ENCODE results near the gene BOD1. TPM values are rescaled to one million over a fixed set of nuclear protein-coding genes. Genes with fewer than 3 reads are reported as not detected.

BOD1 gene
- total and polyA plus RNA-seq, 2 donors (not counting 3 experiments of a cell fraction or from before 2014, with no cell fraction given): 57.6 to 62.4 TPM

GRCh38 chr5:173595841-173596240 is 20.6 kb downstream of the BOD1 start:
- dilution Hi-C loops (cut with MboI; ENCODE audit: extremely low pct_ligation_motif_present, low sequenced_read_pairs): no loop called here
- no TSS peak for BruUV-seq (replicated peaks)
- no peaks in the 10 kb centered on the region for H4K20me1 ChIP-seq (replicated peaks; ENCODE audit: control insufficient read depth, extremely low read depth, insufficient read depth, low read length)
- no peak overlapping the region for H2AFZ ChIP-seq (ENCODE audit: low read depth, low read length)
- no peak overlapping the region for H3K27ac ChIP-seq (ENCODE audit: insufficient read depth, low read depth, low read length)
- no peak for DNase-seq (ENCODE audit: low read depth, low spot score)
- ChIA-PET POLR2A (no interaction called here), CTCF (interaction anchor here (1.5 to 1.8 kb wide), 2 partner anchors 14 to 23 kb away, joined by 3 to 6 read pairs; no protein-coding TSS in a partner anchor)
- H3K4me2 ChIP-seq (ENCODE audit: insufficient read depth, low read length): no peak overlapping the region
- H3K4me1 ChIP-seq (ENCODE audit: control insufficient read depth, extremely low read depth, insufficient read depth, low read length): no peaks in the 10 kb centered on the region
- no peak for FAIRE-seq
- intact Hi-C loops (cut with micrococcal nuclease): no loop called here
- H3K4me3 ChIP-seq (replicated peaks in 1 of 3; ENCODE audit: insufficient read depth in 1 of 3, low read depth in 1 of 3, low read length in 3 of 3): no peak overlapping the region
- no peaks in the 10 kb centered on the region for H3K79me2 ChIP-seq (ENCODE audit: control insufficient read depth, insufficient read depth, low read length)
- no peaks in the 10 kb centered on the region for H3K9me1 ChIP-seq (replicated peaks; ENCODE audit: control insufficient read depth, extremely low read depth, insufficient read depth, low read length)
- TF ChIP-seq POLR2A (IDR thresholded peaks at IDR 0.05; ENCODE audit: low read depth, low read length): no peak
- no peak for TF ChIP-seq GATA2 (IDR thresholded peaks at IDR 0.05; ENCODE audit: insufficient read depth, insufficient read length, low read depth, low read length)
- TF ChIP-seq CTCF (IDR thresholded peaks at IDR 0.05; ENCODE audit: extremely low read depth in 1 of 2, insufficient read depth in 1 of 2, low read depth in 1 of 2, low read length in 2 of 2): no peak
- no peak for TF ChIP-seq POLR2AphosphoS5 (IDR thresholded peaks at IDR 0.05; ENCODE audit: insufficient read depth, low read depth, low read length)
- TF ChIP-seq MYC (IDR thresholded peaks at IDR 0.05; ENCODE audit: low read depth, low read length): no peak
- no peak for TF ChIP-seq EZH2 (IDR thresholded peaks at IDR 0.05; ENCODE audit: borderline replicate concordance, low read depth, low read length, severe bottlenecking)
- no peak for TF ChIP-seq MAX (IDR thresholded peaks at IDR 0.05; ENCODE audit: insufficient read depth, insufficient read length)
- no peak for TF ChIP-seq FOS (IDR thresholded peaks at IDR 0.05; ENCODE audit: borderline replicate concordance, insufficient read depth, low read length)
- no peak for TF ChIP-seq JUN (IDR thresholded peaks at IDR 0.05; ENCODE audit: borderline replicate concordance, insufficient read depth, insufficient read length, low read depth)
- H3K9ac ChIP-seq (replicated peaks; ENCODE audit: extremely low read depth, insufficient read depth, low read length): no peak overlapping the region
- no peaks in the 10 kb centered on the region for H3K36me3 ChIP-seq (ENCODE audit: control insufficient read depth in 2 of 2, extremely low read depth in 1 of 2, insufficient read depth in 2 of 2, low read length in 2 of 2)
- no peaks in the 10 kb centered on the region for H3K27me3 ChIP-seq (ENCODE audit: control insufficient read depth in 2 of 2, insufficient read depth in 2 of 2, low read length in 2 of 2)
- H3K9me3 ChIP-seq (replicated peaks; ENCODE audit: control insufficient read depth, insufficient read depth, low read length): peaks cover 2% of the 10 kb centered on the region

All from endothelial cell of umbilical vein (primary cell).